ENCODE data around the gene MYO9B.

The MYO9B gene

GRCh38 chr19:17237747-17238706 lies 162.4 kb downstream of the MYO9B start:
- DNase-seq (ENCODE audit: low read depth in 2 of 3, low spot score in 2 of 3) = no peak

DNA sequence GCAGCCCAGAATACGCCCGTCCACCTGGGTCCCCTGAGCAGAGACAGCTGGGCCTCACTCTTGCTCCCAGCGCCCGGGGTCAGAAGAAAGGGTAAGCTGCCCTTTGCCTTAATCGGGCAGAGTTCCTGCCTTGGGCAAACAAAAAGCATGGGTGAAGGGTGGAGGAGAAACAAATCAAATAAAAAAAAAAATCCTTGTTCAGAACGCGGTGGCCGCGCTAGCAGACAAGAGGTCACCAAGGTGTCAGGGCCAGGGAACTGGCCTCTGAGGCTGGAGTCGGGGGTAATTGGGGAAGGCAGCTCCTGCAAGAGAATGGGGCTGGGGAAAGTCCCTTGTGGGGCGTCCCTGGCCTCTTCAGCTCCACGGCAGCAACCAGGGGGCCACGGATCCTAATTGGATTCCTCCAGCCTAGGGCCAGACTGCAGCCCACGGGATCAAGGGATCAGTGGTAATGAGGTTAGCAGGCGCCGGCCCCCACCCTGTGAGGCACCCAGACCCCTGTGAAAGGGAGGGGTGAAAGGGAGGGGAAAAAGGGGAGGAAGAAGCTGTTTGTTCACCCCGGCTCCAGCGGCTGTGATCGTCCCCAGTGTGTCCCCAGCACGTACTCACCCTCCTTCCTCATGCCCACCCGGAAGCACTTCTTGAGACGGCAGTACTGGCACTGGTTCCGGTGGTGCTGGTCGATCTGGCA lies 164.6 kb downstream of the MYO9B start:
- no peak for DNase-seq (ENCODE audit: low read depth in 2 of 3, low spot score in 2 of 3)

GRCh38 chr19:17240826-17241399 lies 165.3 kb downstream of the MYO9B start:
- DNase-seq (ENCODE audit: low read depth in 2 of 3, low spot score in 2 of 3) = no peak

- no peak for DNase-seq (ENCODE audit: low read depth in 2 of 3, low spot score in 2 of 3)
Measured at GRCh38 chr19:17242431-17243208, 167.0 kb downstream of the MYO9B start.

GRCh38 chr19:17243211-17243829 lies 167.7 kb downstream of the MYO9B start:
- no peak for DNase-seq (ENCODE audit: low read depth in 2 of 3, low spot score in 2 of 3)

- DNase-seq (ENCODE audit: low read depth in 2 of 3, low spot score in 2 of 3) = no peak
Measured at GRCh38 chr19:17243830-17244617, 168.4 kb downstream of the MYO9B start.

DNA sequence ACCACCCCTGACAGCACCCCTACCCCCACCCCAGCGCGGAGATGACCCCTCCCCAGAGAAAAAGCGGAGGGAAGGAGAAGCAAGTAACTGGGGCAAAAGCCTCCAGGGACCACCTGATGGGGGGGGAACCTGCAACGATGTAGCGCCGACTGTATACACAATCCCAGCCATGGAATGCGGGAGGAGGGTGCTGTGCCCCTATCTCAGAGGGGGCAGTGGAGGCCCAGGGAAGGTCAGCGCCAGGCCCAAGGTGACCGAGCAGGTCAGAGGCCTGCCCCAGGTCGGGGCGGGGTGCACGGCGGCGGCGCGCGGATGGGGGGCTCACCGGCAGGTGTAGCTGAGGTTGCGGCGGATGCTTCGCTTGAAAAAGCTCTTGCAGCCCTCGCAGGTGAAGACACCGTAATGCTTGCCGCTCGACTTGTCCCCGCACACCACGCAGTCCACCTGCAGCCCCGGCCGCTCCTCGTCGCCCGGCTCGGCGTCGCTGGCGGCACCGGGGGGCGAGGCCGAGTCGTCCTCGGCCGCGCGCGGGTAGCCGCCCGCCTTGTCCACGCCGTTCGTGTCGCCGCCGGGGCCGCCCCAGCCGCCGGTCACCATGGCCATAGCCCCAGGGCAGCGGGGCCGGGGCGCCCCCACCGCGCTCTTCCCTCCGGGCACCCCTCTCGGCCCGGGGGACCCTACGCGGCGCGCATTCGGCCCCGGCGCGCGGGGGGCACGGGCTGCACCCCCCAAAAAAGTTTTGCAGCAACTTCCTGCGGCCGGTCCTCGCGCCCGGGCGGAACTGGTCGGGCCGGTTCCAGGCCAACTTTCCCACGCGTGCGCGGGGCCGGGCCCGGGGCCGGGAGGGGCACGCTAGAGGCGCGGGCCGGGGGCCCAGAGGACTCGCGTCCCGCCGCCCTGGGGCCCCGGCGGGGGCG lies 169.3 kb downstream of the MYO9B start:
- no peak for DNase-seq (ENCODE audit: low read depth in 2 of 3, low spot score in 2 of 3)

GRCh38 chr19:17245535-17245984 lies 170.0 kb downstream of the MYO9B start, which contains the start of gene NR2F6:
NR2F6 (minus strand) TSS chr19:17245919; CDS start chr19:17245220, 699 bp downstream.
- no peak for DNase-seq (ENCODE audit: low read depth in 2 of 3, low spot score in 2 of 3)

DNA sequence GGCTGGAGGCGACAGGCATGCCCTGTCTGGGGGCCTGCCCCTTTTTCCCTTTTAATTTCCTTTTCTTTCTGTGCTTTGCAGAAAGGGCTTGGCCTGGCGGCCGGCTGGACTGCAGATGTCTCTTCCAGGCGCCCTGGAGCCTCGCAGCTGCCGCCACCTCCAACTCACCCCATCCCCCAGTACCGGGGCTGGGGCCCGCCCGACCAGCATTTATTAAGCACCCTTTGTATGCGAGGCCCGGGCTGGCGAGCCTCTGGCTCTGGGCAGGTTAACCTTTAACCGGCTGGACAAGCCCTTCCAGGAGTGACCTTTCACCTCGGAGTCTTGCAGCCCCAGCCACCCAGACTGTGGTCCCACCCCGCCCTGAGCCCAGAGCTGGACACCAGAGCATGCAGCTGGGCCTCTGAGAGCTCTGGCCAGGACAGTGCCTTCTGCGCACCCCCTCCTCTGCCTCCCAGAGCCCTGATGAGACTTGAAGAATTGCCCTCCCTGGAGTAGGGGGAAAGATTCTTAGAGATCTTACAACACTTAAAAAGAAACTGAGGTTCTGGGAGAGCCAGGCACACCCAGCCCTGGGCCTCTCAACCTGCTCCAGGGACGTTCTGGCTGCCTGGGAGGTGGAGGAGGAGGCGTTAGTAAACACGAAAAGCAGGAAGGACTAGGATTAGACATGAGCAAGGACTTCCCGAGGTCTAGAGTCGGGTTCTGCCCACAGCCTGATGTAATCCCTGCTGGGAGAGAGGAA lies 171.3 kb downstream of the MYO9B start:
- DNase-seq (ENCODE audit: low read depth in 2 of 3, low spot score in 2 of 3) = no peak

- DNase-seq (ENCODE audit: low read depth in 2 of 3, low spot score in 2 of 3) = no peak
Measured at GRCh38 chr19:17248011-17248776, 172.6 kb downstream of the MYO9B start.

GRCh38 chr19:17249887-17250548 lies 174.4 kb downstream of the MYO9B start:
- no peak for DNase-seq (ENCODE audit: low read depth in 2 of 3, low spot score in 2 of 3)

DNA sequence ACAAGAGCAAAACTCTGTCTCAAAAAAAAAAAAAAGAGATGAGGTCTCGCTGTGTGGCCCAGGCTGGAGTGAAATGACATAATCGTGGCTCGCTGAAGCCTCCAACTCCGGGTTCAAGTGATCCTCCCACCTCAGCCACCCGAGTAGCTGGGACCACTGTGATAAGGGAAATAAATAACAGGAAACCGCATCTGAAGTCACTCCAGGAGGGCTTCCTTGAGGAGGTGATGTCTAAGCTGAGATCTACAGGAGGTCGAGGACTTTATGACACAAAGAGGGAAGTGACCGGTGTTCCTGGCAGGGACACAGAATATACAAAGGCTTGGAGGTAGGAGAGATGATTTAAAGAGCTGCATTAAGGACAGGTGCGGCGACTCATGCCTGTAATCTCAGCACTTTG lies 179.1 kb downstream of the MYO9B start:
- DNase-seq (ENCODE audit: low read depth in 2 of 3, low spot score in 2 of 3) = no peak

GRCh38 chr19:17255150-17255621 lies 179.6 kb downstream of the MYO9B start:
- DNase-seq (ENCODE audit: low read depth in 2 of 3, low spot score in 2 of 3) = no peak

DNA sequence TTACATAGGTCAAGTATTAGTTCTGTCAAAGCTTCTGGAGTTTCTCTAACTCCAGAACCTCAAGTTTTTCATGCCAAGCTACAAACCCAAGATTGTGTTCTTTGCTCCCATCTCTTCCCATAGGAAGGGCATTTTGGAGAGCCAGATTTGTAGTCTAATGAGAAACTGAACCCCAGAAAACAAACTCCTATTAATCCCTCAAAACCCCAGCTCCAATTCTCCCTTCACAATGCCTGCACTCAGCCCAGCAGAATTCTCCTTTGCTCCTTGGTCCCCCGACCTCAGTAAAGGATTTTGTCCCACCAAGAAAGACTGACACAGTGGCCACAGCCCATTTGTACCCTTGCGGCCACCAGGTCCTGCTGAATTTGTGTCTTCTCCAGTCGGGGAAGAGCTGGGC lies 180.6 kb downstream of the MYO9B start:
- DNase-seq (ENCODE audit: low read depth in 2 of 3, low spot score in 2 of 3) = no peak

GRCh38 chr19:17259118-17259780 lies 183.7 kb downstream of the MYO9B start:
- no peak for DNase-seq (ENCODE audit: low read depth in 2 of 3, low spot score in 2 of 3)

DNA sequence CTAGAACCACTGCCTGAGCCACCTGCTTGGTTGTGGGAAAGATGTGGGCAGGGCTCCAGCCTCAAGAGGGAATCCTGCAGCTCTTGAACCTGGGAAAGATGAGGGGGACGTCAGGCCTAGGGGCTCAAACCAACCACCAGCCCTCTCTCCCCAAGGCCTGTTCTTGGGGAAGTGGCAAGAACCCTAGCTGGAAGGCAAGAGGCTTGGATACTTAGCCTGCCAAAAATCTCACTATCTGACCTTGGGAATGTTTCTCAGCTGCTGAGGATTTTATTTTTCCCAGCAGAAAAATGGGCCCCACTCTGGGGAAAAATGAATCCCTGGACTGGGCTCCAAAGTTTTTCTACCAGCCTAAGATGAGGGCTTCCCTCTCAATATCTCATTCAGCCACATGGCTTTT lies 184.4 kb downstream of the MYO9B start:
- no peak for DNase-seq (ENCODE audit: low read depth in 2 of 3, low spot score in 2 of 3)
